SK-N-MC (cell line): ENCODE data around the gene TSSK6.

Experiments
- EZH2 ChIP-seq: fragments of 200-600 bp; sonication (generic); IDR thresholded peaks from one replicate; pipeline ENCODE4 v1.6.1; 2017; ENCODE audit warnings: antibody characterized with exemption
- FOXP2 ChIP-seq: optimal IDR thresholded peaks from 2 replicates; pipeline ENCODE3; 2011; ENCODE audit warnings: mild to moderate bottlenecking, moderate library complexity; ENCODE audit not compliant: insufficient read depth; ENCODE audit errors: extremely low read length, control extremely low read depth
- POLR2AphosphoS5 ChIP-seq: IDR thresholded peaks from 2 replicates; pipeline ENCODE4 v1.6.1; 2012; ENCODE audit warnings: mild to moderate bottlenecking, low read depth, low read length, borderline replicate concordance

DNA sequence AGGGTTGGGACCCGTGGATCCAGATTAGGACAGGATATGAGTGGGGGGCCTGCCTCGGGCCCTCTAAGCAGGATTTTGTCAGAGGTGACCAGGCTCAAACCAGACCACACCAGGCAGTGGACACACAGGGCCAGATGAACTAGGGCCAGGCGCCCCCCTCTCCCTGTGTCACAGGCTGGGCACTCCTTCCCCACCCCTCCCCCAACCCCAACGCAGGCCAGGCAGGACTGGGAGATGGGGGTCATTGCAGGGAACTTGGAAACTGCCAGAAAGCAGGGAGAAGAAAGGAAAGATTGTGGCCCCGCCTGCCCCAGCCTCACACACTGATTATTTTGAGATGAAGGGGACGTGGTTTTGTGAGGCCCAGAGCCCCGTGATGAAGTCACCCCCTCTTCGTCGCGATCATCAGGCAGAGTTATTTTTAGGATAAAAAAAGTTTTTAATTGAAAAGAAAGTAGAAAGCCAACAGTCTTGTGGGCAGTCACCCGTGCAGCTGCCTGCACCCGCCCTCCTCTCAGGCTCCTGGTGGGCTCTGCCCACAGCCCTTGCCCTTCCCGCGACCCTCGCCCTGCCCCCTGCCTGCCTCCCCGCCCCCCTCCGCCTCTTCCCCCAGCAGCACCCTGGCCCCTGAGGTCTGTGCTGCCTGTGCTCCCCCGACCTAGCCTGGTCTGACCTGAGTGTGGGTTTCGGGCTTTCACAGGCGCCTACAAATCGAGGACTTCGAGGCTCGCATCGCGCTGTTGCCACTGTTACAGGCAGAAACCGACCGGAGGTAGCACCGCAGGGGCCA is 11.4 kb upstream of the TSSK6 start:
- no peak for TF ChIP-seq EZH2
- TF ChIP-seq POLR2AphosphoS5, result no peak
- no peak for TF ChIP-seq FOXP2
